ENCODE measurements around the gene ISM1.

ISM1 gene

GRCh38 chr20:13251106-13251903, 30.2 kb downstream of the ISM1 start:
- no peak overlapping the region for H3K4me3 ChIP-seq (ENCODE audit: low read depth, low read length)
- TF ChIP-seq, protein P1, sequence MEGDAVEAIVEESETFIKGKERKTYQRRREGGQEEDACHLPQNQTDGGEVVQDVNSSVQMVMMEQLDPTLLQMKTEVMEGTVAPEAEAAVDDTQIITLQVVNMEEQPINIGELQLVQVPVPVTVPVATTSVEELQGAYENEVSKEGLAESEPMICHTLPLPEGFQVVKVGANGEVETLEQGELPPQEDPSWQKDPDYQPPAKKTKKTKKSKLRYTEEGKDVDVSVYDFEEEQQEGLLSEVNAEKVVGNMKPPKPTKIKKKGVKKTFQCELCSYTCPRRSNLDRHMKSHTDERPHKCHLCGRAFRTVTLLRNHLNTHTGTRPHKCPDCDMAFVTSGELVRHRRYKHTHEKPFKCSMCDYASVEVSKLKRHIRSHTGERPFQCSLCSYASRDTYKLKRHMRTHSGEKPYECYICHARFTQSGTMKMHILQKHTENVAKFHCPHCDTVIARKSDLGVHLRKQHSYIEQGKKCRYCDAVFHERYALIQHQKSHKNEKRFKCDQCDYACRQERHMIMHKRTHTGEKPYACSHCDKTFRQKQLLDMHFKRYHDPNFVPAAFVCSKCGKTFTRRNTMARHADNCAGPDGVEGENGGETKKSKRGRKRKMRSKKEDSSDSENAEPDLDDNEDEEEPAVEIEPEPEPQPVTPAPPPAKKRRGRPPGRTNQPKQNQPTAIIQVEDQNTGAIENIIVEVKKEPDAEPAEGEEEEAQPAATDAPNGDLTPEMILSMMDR (IDR thresholded peaks at IDR 0.05; ENCODE audit: low read depth, low read length, missing control alignments) = no peak
- no peak for DNase-seq (ENCODE audit: low read depth)
- in situ Hi-C loops (cut with HindIII; ENCODE audit: low sequenced_read_pairs) = no loop called here

DNA sequence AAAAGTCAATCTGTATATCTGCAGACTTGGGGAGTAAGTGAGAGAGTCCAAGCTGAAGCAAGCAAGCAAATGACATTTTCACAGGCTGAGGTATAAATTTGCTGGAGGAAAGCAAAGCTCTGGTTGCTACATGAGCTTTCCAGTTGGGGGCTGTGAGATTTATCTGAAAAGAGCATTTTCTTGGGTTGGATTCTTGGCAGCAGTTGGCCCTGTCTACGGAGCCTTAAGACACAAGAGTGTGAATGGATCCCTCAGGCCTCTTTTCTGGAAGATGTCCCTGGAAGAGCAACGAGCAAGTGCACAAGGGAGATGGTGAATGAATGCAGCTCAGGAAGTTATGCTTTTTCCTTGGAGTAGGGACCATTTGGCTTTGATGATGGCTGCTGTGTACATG, 30.8 kb downstream of the ISM1 start:
- no peak overlapping the region for H3K4me3 ChIP-seq (ENCODE audit: low read depth, low read length)
- no peak for DNase-seq (ENCODE audit: low read depth)
- TF ChIP-seq, protein P1 (IDR thresholded peaks at IDR 0.05; ENCODE audit: low read depth, low read length, missing control alignments) = no peak
- in situ Hi-C loops (cut with HindIII; ENCODE audit: low sequenced_read_pairs) = no loop called here

DNA sequence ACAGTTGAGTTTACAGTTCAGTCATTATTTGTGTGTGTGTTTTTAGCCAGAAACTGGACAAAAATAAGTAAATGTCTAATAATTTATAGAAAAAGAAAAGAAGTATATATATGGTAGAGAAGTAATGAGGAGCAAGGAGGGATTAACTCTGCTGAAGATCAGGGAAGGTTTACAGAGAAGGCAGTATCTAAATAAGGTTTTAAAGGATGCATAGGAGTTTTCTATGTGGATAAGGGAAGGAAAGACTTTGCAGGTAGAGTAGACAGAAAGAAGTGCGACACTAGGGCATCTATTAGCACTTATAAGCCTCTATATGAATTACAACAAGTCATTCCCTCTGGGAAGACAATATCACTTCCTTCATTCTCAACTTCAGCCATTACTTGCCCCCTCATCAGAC, 34.3 kb downstream of the ISM1 start:
- DNase-seq (ENCODE audit: low read depth) = no peak
- in situ Hi-C loops (cut with HindIII; ENCODE audit: low sequenced_read_pairs) = no loop called here
- TF ChIP-seq, protein P1 (IDR thresholded peaks at IDR 0.05; ENCODE audit: low read depth, low read length, missing control alignments) = no peak
- no peak overlapping the region for H3K4me3 ChIP-seq (ENCODE audit: low read depth, low read length)

- H3K4me3 ChIP-seq (ENCODE audit: low read depth, low read length) = no peak overlapping the region
- in situ Hi-C loops (cut with HindIII; ENCODE audit: low sequenced_read_pairs) = no loop called here
- no peak for DNase-seq (ENCODE audit: low read depth)
- TF ChIP-seq, protein P1 (IDR thresholded peaks at IDR 0.05; ENCODE audit: low read depth, low read length, missing control alignments) = no peak
Measured at GRCh38 chr20:13256606-13257005, 35.5 kb downstream of the ISM1 start.

GRCh38 chr20:13259921-13260320, 38.8 kb downstream of the ISM1 start:
- H3K4me3 ChIP-seq (ENCODE audit: low read depth, low read length) = no peak overlapping the region
- no peak for DNase-seq (ENCODE audit: low read depth)
- in situ Hi-C loops (cut with HindIII; ENCODE audit: low sequenced_read_pairs) = no loop called here
- TF ChIP-seq, protein P1 (IDR thresholded peaks at IDR 0.05; ENCODE audit: low read depth, low read length, missing control alignments) = no peak

- in situ Hi-C loops (cut with HindIII; ENCODE audit: low sequenced_read_pairs) = no loop called here
- H3K4me3 ChIP-seq (ENCODE audit: low read depth, low read length) = no peak overlapping the region
- DNase-seq (ENCODE audit: low read depth) = no peak
- TF ChIP-seq, protein P1 (IDR thresholded peaks at IDR 0.05; ENCODE audit: low read depth, low read length, missing control alignments) = no peak
Measured at GRCh38 chr20:13260650-13261279, 39.7 kb downstream of the ISM1 start.
